Chondrocyte (in vitro differentiated cells): ENCODE data around the gene RFX7. TPM values are rescaled to one million over a fixed set of nuclear protein-coding genes. Genes with fewer than 3 reads are reported as not detected.

Source experiments
- DNase-seq: peaks from one replicate; pipeline ENCODE4 v3.0.0; 2021; ENCODE audit warnings: mixed read lengths, low spot score
- H3K27ac Mint-ChIP-seq: one replicate; pipeline ENCODE4 v1.8.0; 2021; ENCODE audit warnings: mild to moderate bottlenecking, moderate library complexity, mixed read lengths; ENCODE audit not compliant: unreplicated experiment
- H3K27me3 Mint-ChIP-seq: 2 replicates; pipeline ENCODE4 v1.8.0; 2021; ENCODE audit warnings: low read depth, mixed read lengths
- H3K36me3 Mint-ChIP-seq: 2 replicates; pipeline ENCODE4 v1.8.0; 2021; ENCODE audit warnings: low read depth, mixed read lengths
- H3K4me1 Mint-ChIP-seq: 2 replicates; pipeline ENCODE4 v1.8.0; 2021; ENCODE audit warnings: low read depth, mild to moderate bottlenecking, mixed read lengths
- H3K4me3 Mint-ChIP-seq: one replicate; pipeline ENCODE4 v1.8.0; 2021; ENCODE audit warnings: mild to moderate bottlenecking, moderate library complexity, mixed read lengths; ENCODE audit not compliant: unreplicated experiment
- H3K9me3 Mint-ChIP-seq: 2 replicates; pipeline ENCODE4 v1.8.0; 2021; ENCODE audit warnings: low read depth, mixed read lengths
- total RNA-seq: library from RNA; stranded (reverse); gene quantifications from 3 replicates; pipeline ENCODE4 v1.2.1, GENCODE V29; 2021
- TF ChIP-seq, protein P1 (sequence below): fragments of 200-600 bp; sonication (generic); IDR thresholded peaks from 2 replicates; pipeline ENCODE4 v1.5.0; 2021; ENCODE audit warnings: antibody characterized with exemption, mild to moderate bottlenecking, moderate library complexity

Gene RFX7
- total RNA-seq, 1 donor from 2014 or later = 17.8 TPM

GRCh38 chr15:56180851-56181250 is 62.8 kb downstream of the RFX7 start:
- no peaks in the 10 kb centered on the region for H3K27me3 Mint-ChIP-seq
- no peaks in the 10 kb centered on the region for H3K4me1 Mint-ChIP-seq
- peaks cover 3% of the 10 kb centered on the region for H3K36me3 Mint-ChIP-seq
- no peak for DNase-seq
- H3K9me3 Mint-ChIP-seq = peaks cover 5% of the 10 kb centered on the region
- no peak overlapping the region for H3K27ac Mint-ChIP-seq
- TF ChIP-seq, protein P1, sequence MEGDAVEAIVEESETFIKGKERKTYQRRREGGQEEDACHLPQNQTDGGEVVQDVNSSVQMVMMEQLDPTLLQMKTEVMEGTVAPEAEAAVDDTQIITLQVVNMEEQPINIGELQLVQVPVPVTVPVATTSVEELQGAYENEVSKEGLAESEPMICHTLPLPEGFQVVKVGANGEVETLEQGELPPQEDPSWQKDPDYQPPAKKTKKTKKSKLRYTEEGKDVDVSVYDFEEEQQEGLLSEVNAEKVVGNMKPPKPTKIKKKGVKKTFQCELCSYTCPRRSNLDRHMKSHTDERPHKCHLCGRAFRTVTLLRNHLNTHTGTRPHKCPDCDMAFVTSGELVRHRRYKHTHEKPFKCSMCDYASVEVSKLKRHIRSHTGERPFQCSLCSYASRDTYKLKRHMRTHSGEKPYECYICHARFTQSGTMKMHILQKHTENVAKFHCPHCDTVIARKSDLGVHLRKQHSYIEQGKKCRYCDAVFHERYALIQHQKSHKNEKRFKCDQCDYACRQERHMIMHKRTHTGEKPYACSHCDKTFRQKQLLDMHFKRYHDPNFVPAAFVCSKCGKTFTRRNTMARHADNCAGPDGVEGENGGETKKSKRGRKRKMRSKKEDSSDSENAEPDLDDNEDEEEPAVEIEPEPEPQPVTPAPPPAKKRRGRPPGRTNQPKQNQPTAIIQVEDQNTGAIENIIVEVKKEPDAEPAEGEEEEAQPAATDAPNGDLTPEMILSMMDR = no peak
- H3K4me3 Mint-ChIP-seq = no peak overlapping the region

DNA sequence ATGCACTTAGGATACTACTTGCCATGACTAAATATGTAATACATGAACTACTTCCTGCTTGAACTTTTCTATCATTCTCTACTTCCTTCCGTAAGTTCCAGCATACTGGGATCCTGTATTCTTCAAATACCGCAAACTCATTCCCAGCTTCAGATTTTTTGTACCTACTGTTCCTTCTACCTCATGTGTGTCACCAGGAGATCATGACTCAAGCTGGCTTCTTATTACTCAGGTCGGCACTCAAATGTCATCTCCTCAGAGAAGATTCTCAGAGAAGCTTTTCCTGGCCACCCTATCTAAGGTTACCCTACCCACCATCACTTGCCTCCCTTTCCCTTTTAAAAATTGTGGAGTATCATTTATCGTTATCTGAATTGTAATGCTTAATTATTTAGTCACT is 66.7 kb downstream of the RFX7 start:
- TF ChIP-seq, protein P1 = no peak
- Mint-ChIP-seq H3K9me3 (peaks cover 4% of the 10 kb centered on the region), H3K36me3 (peaks cover 7% of the 10 kb centered on the region), H3K27me3 (no peaks in the 10 kb centered on the region), H3K4me1 (no peaks in the 10 kb centered on the region), H3K27ac (no peak overlapping the region), H3K4me3 (no peak overlapping the region)
- no peak for DNase-seq

DNA sequence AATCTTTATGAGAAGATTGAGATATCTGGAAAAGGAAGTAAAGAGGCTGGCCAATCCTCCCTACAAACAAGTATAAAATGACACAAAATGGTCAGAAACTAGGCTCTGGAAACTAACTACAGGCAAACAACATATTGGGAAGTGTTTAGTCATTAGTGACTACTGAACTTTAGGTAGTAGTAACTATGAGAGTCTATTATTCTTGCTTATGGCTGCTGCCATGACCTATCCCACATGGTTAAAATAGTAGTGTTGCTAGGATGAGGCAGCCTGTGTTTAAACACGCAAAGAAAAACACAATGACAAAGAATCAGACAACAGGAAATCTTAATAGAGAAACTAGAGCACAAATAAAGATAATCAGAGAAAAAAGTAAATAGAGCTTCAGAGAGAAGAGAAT is 67.9 kb downstream of the RFX7 start:
- H3K27me3 Mint-ChIP-seq = no peaks in the 10 kb centered on the region
- H3K9me3 Mint-ChIP-seq = peaks cover 8% of the 10 kb centered on the region
- DNase-seq = no peak
- H3K4me1 Mint-ChIP-seq = peaks cover 3% of the 10 kb centered on the region
- H3K4me3 Mint-ChIP-seq = no peak overlapping the region
- H3K36me3 Mint-ChIP-seq = peaks cover 17% of the 10 kb centered on the region
- TF ChIP-seq, protein P1 = no peak
- H3K27ac Mint-ChIP-seq = no peak overlapping the region

- no peak overlapping the region for H3K4me3 Mint-ChIP-seq
- peaks cover 19% of the 10 kb centered on the region for H3K36me3 Mint-ChIP-seq
- no peak for DNase-seq
- TF ChIP-seq, protein P1 = no peak
- no peak overlapping the region for H3K27ac Mint-ChIP-seq
- no peaks in the 10 kb centered on the region for H3K27me3 Mint-ChIP-seq
- H3K4me1 Mint-ChIP-seq = peaks cover 3% of the 10 kb centered on the region
- peaks cover 8% of the 10 kb centered on the region for H3K9me3 Mint-ChIP-seq
These were observed 69.0 kb downstream of the RFX7 start for GRCh38 chr15:56174649-56175048.

DNA sequence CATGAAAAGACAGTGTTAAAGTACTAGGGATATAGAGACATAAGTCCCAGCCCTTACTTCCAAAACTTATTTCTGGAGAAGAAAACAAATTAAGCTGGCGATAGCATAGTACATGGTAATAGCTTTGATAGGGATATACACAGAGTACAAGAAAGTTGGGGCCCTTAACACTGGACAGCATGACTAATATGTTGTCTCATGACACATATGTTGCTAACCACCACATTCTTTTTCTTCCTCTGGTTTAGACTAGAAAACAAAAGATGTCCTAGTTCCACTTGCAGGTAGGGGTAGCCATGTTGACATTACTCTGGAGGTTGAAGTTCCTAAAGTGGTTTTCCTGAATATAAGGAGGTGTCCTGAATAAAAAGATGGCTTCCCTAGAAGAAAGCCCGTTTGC is 75.3 kb downstream of the RFX7 start:
- DNase-seq = no peak
- Mint-ChIP-seq H3K9me3 (peaks cover 4% of the 10 kb centered on the region), H3K4me3 (no peak overlapping the region), H3K4me1 (peaks cover 12% of the 10 kb centered on the region), H3K27ac (no peak overlapping the region), H3K36me3 (peaks cover 14% of the 10 kb centered on the region), H3K27me3 (no peaks in the 10 kb centered on the region)
- TF ChIP-seq, protein P1 = no peak
